ENCODE data around the gene TGFBR2.
A peak's percentile ranks its signal among the peaks of the same experiment; 100 is the strongest.

The TGFBR2 gene

GRCh38 chr3:30691249-30691880 lies 85.0 kb downstream of the TGFBR2 start:
- H3K9ac ChIP-seq (ENCODE audit: low read depth, low read length), result no peak overlapping the region
- no peak overlapping the region for H3K27ac ChIP-seq (ENCODE audit: low read depth, low read length)
- peaks cover 62% of the 10 kb centered on the region for H3K36me3 ChIP-seq (ENCODE audit: insufficient read depth, low read length)
- H3K4me1 ChIP-seq (ENCODE audit: insufficient read depth, low read length), result peaks cover 28% of the 10 kb centered on the region
- no peak overlapping the region for H3K4me3 ChIP-seq (ENCODE audit: low read length)
- no peaks in the 10 kb centered on the region for H3K9me3 ChIP-seq (ENCODE audit: insufficient read depth, low read depth, low read length)
- H3K27me3 ChIP-seq (ENCODE audit: insufficient read depth, low read length), result no peaks in the 10 kb centered on the region
- 94% methylated on average over 10 of the region's 10 CpGs for WGBS

GRCh38 chr3:30691944-30692343 lies 85.5 kb downstream of the TGFBR2 start:
- Histone ChIP-seq H3K27ac (ENCODE audit: low read depth, low read length) (no peak overlapping the region), H3K36me3 (ENCODE audit: insufficient read depth, low read length) (peaks cover 62% of the 10 kb centered on the region), H3K27me3 (ENCODE audit: insufficient read depth, low read length) (no peaks in the 10 kb centered on the region), H3K4me3 (ENCODE audit: low read length) (no peak overlapping the region), H3K4me1 (ENCODE audit: insufficient read depth, low read length) (peaks cover 31% of the 10 kb centered on the region), H3K9ac (ENCODE audit: low read depth, low read length) (no peak overlapping the region), H3K9me3 (ENCODE audit: insufficient read depth, low read depth, low read length) (no peaks in the 10 kb centered on the region)
- WGBS, result 91% methylated on average over 1 of the region's 1 CpG

- no peaks in the 10 kb centered on the region for H3K27me3 ChIP-seq (ENCODE audit: insufficient read depth, low read length)
- H3K27ac ChIP-seq (ENCODE audit: low read depth, low read length), result no peak overlapping the region
- H3K9ac ChIP-seq (ENCODE audit: low read depth, low read length), result no peak overlapping the region
- peaks cover 56% of the 10 kb centered on the region for H3K36me3 ChIP-seq (ENCODE audit: insufficient read depth, low read length)
- WGBS, result 94% methylated on average over 3 of the region's 3 CpGs
- no peak overlapping the region for H3K4me3 ChIP-seq (ENCODE audit: low read length)
- no peaks in the 10 kb centered on the region for H3K9me3 ChIP-seq (ENCODE audit: insufficient read depth, low read depth, low read length)
- peaks cover 31% of the 10 kb centered on the region for H3K4me1 ChIP-seq (ENCODE audit: insufficient read depth, low read length)
Measured at GRCh38 chr3:30692498-30693130, 86.2 kb downstream of the TGFBR2 start.

- Histone ChIP-seq H3K4me3 (ENCODE audit: low read length) (no peak overlapping the region), H3K9me3 (ENCODE audit: insufficient read depth, low read depth, low read length) (no peaks in the 10 kb centered on the region), H3K27ac (ENCODE audit: low read depth, low read length) (no peak overlapping the region), H3K27me3 (ENCODE audit: insufficient read depth, low read length) (no peaks in the 10 kb centered on the region), H3K9ac (ENCODE audit: low read depth, low read length) (no peak overlapping the region), H3K4me1 (ENCODE audit: insufficient read depth, low read length) (peaks cover 31% of the 10 kb centered on the region), H3K36me3 (ENCODE audit: insufficient read depth, low read length) (peaks cover 50% of the 10 kb centered on the region)
- 12% methylated on average over 2 of the region's 2 CpGs for WGBS
Measured at GRCh38 chr3:30693470-30694120, 87.2 kb downstream of the TGFBR2 start.

GRCh38 chr3:30694148-30694547 lies 87.7 kb downstream of the TGFBR2 start:
- Histone ChIP-seq H3K4me1 (ENCODE audit: insufficient read depth, low read length) (peaks cover 31% of the 10 kb centered on the region), H3K9me3 (ENCODE audit: insufficient read depth, low read depth, low read length) (no peaks in the 10 kb centered on the region), H3K27me3 (ENCODE audit: insufficient read depth, low read length) (no peaks in the 10 kb centered on the region), H3K36me3 (ENCODE audit: insufficient read depth, low read length) (peaks cover 45% of the 10 kb centered on the region), H3K9ac (ENCODE audit: low read depth, low read length) (no peak overlapping the region), H3K27ac (ENCODE audit: low read depth, low read length) (no peak overlapping the region), H3K4me3 (ENCODE audit: low read length) (no peak overlapping the region)
- whole genome bisulfite sequencing, result 72% methylated on average over 3 of the region's 3 CpGs

- 96% methylated on average over 3 of the region's 3 CpGs for WGBS
- peaks cover 39% of the 10 kb centered on the region for H3K36me3 ChIP-seq (ENCODE audit: insufficient read depth, low read length)
- H3K4me3 ChIP-seq (ENCODE audit: low read length), result no peak overlapping the region
Measured at GRCh38 chr3:30694668-30695067, 88.3 kb downstream of the TGFBR2 start.

GRCh38 chr3:30695302-30696061 lies 89.1 kb downstream of the TGFBR2 start:
- no peaks in the 10 kb centered on the region for H3K27me3 ChIP-seq (ENCODE audit: insufficient read depth, low read length)
- H3K9me3 ChIP-seq (ENCODE audit: insufficient read depth, low read depth, low read length), result no peaks in the 10 kb centered on the region
- no peak overlapping the region for H3K4me3 ChIP-seq (ENCODE audit: low read length)
- peaks cover 25% of the 10 kb centered on the region for H3K4me1 ChIP-seq (ENCODE audit: insufficient read depth, low read length)
- WGBS, result 89% methylated on average over 6 of the region's 6 CpGs
- H3K36me3 ChIP-seq (ENCODE audit: insufficient read depth, low read length), result peaks cover 31% of the 10 kb centered on the region
- peak overlapping the region; percentile 75; the same call in 1 of the 2 replicates for H3K27ac ChIP-seq (ENCODE audit: low read depth, low read length)
- H3K9ac ChIP-seq (ENCODE audit: low read depth, low read length), result no peak overlapping the region

More at GRCh38 chr3:30694668-30695067, 88.3 kb downstream of the TGFBR2 start:
- peak overlapping the region; percentile 75 for H3K27ac ChIP-seq (ENCODE audit: low read depth, low read length)
- H3K9ac ChIP-seq (ENCODE audit: low read depth, low read length), result no peak overlapping the region
- H3K9me3 ChIP-seq (ENCODE audit: insufficient read depth, low read depth, low read length), result no peaks in the 10 kb centered on the region
- H3K4me1 ChIP-seq (ENCODE audit: insufficient read depth, low read length), result peaks cover 31% of the 10 kb centered on the region
- H3K27me3 ChIP-seq (ENCODE audit: insufficient read depth, low read length), result no peaks in the 10 kb centered on the region

- Histone ChIP-seq H3K4me1 (ENCODE audit: insufficient read depth, low read length) (peaks cover 25% of the 10 kb centered on the region), H3K4me3 (ENCODE audit: low read length) (no peak overlapping the region), H3K36me3 (ENCODE audit: insufficient read depth, low read length) (peaks cover 22% of the 10 kb centered on the region), H3K27ac (ENCODE audit: low read depth, low read length) (peak overlapping the region; percentile 9; the same call in 1 of the 2 replicates), H3K27me3 (ENCODE audit: insufficient read depth, low read length) (no peaks in the 10 kb centered on the region), H3K9me3 (ENCODE audit: insufficient read depth, low read depth, low read length) (no peaks in the 10 kb centered on the region), H3K9ac (ENCODE audit: low read depth, low read length) (no peak overlapping the region)
- 78% methylated on average over 3 of the region's 3 CpGs for WGBS
Measured at GRCh38 chr3:30696403-30696819, 90.0 kb downstream of the TGFBR2 start.

- peaks cover 25% of the 10 kb centered on the region for H3K4me1 ChIP-seq (ENCODE audit: insufficient read depth, low read length)
- WGBS, result 97% methylated on average over 2 of the region's 2 CpGs
Measured at GRCh38 chr3:30696896-30697295, 90.5 kb downstream of the TGFBR2 start.

GRCh38 chr3:30698549-30698948 lies 92.1 kb downstream of the TGFBR2 start:
- H3K9me3 ChIP-seq (ENCODE audit: insufficient read depth, low read depth, low read length), result peaks cover 12% of the 10 kb centered on the region
- peaks cover 7% of the 10 kb centered on the region; the same call in 1 of the 2 replicates for H3K36me3 ChIP-seq (ENCODE audit: insufficient read depth, low read length)
- H3K27me3 ChIP-seq (ENCODE audit: insufficient read depth, low read length), result no peaks in the 10 kb centered on the region
- H3K27ac ChIP-seq (ENCODE audit: low read depth, low read length), result no peak overlapping the region
- no peak overlapping the region for H3K4me3 ChIP-seq (ENCODE audit: low read length)
- H3K9ac ChIP-seq (ENCODE audit: low read depth, low read length), result no peak overlapping the region
- peaks cover 18% of the 10 kb centered on the region for H3K4me1 ChIP-seq (ENCODE audit: insufficient read depth, low read length)
- WGBS, result 56% methylated on average over 2 of the region's 2 CpGs

More at GRCh38 chr3:30696896-30697295, 90.5 kb downstream of the TGFBR2 start:
- Histone ChIP-seq H3K27ac (ENCODE audit: low read depth, low read length) (no peak overlapping the region), H3K9me3 (ENCODE audit: insufficient read depth, low read depth, low read length) (0 out of 2 replicates have a peak, but pooled peaks cover 2% of the 10 kb centered on the region), H3K36me3 (ENCODE audit: insufficient read depth, low read length) (peaks cover 19% of the 10 kb centered on the region), H3K27me3 (ENCODE audit: insufficient read depth, low read length) (no peaks in the 10 kb centered on the region), H3K9ac (ENCODE audit: low read depth, low read length) (no peak overlapping the region), H3K4me3 (ENCODE audit: low read length) (no peak overlapping the region)

- peaks cover 2% of the 10 kb centered on the region; the same call in 1 of the 2 replicates for H3K36me3 ChIP-seq (ENCODE audit: insufficient read depth, low read length)
- H3K9ac ChIP-seq (ENCODE audit: low read depth, low read length), result no peak overlapping the region
- 94% methylated on average over 4 of the region's 4 CpGs for WGBS
Measured at GRCh38 chr3:30699927-30700326, 93.5 kb downstream of the TGFBR2 start.

More at GRCh38 chr3:30699927-30700326, 93.5 kb downstream of the TGFBR2 start:
- Histone ChIP-seq H3K27ac (ENCODE audit: low read depth, low read length) (no peak overlapping the region), H3K27me3 (ENCODE audit: insufficient read depth, low read length) (no peaks in the 10 kb centered on the region), H3K9me3 (ENCODE audit: insufficient read depth, low read depth, low read length) (peaks cover 13% of the 10 kb centered on the region), H3K4me3 (ENCODE audit: low read length) (no peak overlapping the region), H3K4me1 (ENCODE audit: insufficient read depth, low read length) (peaks cover 22% of the 10 kb centered on the region)
